Measurements from ENCODE around the gene BRF1. TPM values are rescaled to one million over a fixed set of nuclear protein-coding genes. Genes with fewer than 3 reads are reported as not detected.

BRF1 gene
- total RNA-seq, 1 donor from 2014 or later = 16.9 TPM

- peaks cover 6% of the 10 kb centered on the region for H3K27me3 Mint-ChIP-seq (ENCODE audit: insufficient read depth, low read depth)
- H3K4me2 ChIP-seq = no peak overlapping the region
- DNase-seq (ENCODE audit: low spot score) = no peak
- TF ChIP-seq CTCF (IDR thresholded peaks at IDR 0.05) = no peak
- TF ChIP-seq EZH2 (IDR thresholded peaks at IDR 0.05) = no peak
- TF ChIP-seq EZH2phosphoT487 (IDR thresholded peaks at IDR 0.05) = no peak
- no peaks in the 10 kb centered on the region for H3K4me1 ChIP-seq
- H4K20me1 ChIP-seq (ENCODE audit: low read depth) = peaks cover 7% of the 10 kb centered on the region
- no peaks in the 10 kb centered on the region for H3K27me3 ChIP-seq
- no peak overlapping the region for H3K4me3 ChIP-seq
- H3K9me3 Mint-ChIP-seq = no peaks in the 10 kb centered on the region
- no peak overlapping the region for H3K9ac ChIP-seq
- H3K79me2 ChIP-seq (ENCODE audit: low read depth) = no peaks in the 10 kb centered on the region
- H3K4me1 Mint-ChIP-seq = peaks cover 5% of the 10 kb centered on the region
- no peaks in the 10 kb centered on the region for H3F3A ChIP-seq (ENCODE audit: low read depth)
- H3K27ac ChIP-seq = no peak overlapping the region
- no peaks in the 10 kb centered on the region for H3K9me3 ChIP-seq (ENCODE audit: low read depth)
- no peak overlapping the region for H2AFZ ChIP-seq (replicated peaks)
- peak overlapping the region; percentile 66 for H3K27ac Mint-ChIP-seq
- no peak overlapping the region for H3K4me3 Mint-ChIP-seq
- no peaks in the 10 kb centered on the region for H3K36me3 ChIP-seq
- no peaks in the 10 kb centered on the region for H3K36me3 Mint-ChIP-seq
Observed at GRCh38 chr14:105208738-105209075, 92.1 kb downstream of the BRF1 start.

GRCh38 chr14:105207996-105208737, 92.6 kb downstream of the BRF1 start:
- H4K20me1 ChIP-seq (ENCODE audit: low read depth) = peaks cover 7% of the 10 kb centered on the region
- no peak overlapping the region for H3K4me3 Mint-ChIP-seq

GRCh38 chr14:105207460-105207901, 93.3 kb downstream of the BRF1 start:
- H3K4me1 Mint-ChIP-seq = peaks cover 2% of the 10 kb centered on the region
- Histone ChIP-seq H4K20me1 (ENCODE audit: low read depth) (peaks cover 7% of the 10 kb centered on the region), H3K79me2 (ENCODE audit: low read depth) (no peaks in the 10 kb centered on the region), H3K36me3 (no peaks in the 10 kb centered on the region), H3K4me2 (no peak overlapping the region), H3K27me3 (no peaks in the 10 kb centered on the region), H3K9me3 (ENCODE audit: low read depth) (no peaks in the 10 kb centered on the region), H3K9ac (no peak overlapping the region), H3F3A (ENCODE audit: low read depth) (no peaks in the 10 kb centered on the region), H3K4me1 (peaks cover 6% of the 10 kb centered on the region), H3K27ac (peak overlapping the region; percentile 38), H3K4me3 (no peak overlapping the region), H2AFZ (replicated peaks) (no peak overlapping the region)
- no peak overlapping the region for H3K27ac Mint-ChIP-seq
- no peaks in the 10 kb centered on the region for H3K9me3 Mint-ChIP-seq
- peak; percentile 51 for DNase-seq (ENCODE audit: low spot score)
- TF ChIP-seq EZH2 (IDR thresholded peaks at IDR 0.05) (no peak), EZH2phosphoT487 (IDR thresholded peaks at IDR 0.05) (no peak), CTCF (IDR thresholded peaks at IDR 0.05) (peak; percentile 18)
- H3K36me3 Mint-ChIP-seq = no peaks in the 10 kb centered on the region
- peaks cover 3% of the 10 kb centered on the region for H3K27me3 Mint-ChIP-seq (ENCODE audit: insufficient read depth, low read depth)
- H3K4me3 Mint-ChIP-seq = no peak overlapping the region

More at GRCh38 chr14:105207996-105208737, 92.6 kb downstream of the BRF1 start:
- Histone ChIP-seq H3K36me3 (no peaks in the 10 kb centered on the region), H3K9ac (no peak overlapping the region), H2AFZ (replicated peaks) (no peak overlapping the region), H3K27ac (no peak overlapping the region), H3K9me3 (ENCODE audit: low read depth) (no peaks in the 10 kb centered on the region), H3K79me2 (ENCODE audit: low read depth) (no peaks in the 10 kb centered on the region), H3K27me3 (no peaks in the 10 kb centered on the region), H3K4me1 (peaks cover 5% of the 10 kb centered on the region), H3K4me3 (no peak overlapping the region), H3F3A (ENCODE audit: low read depth) (no peaks in the 10 kb centered on the region), H3K4me2 (no peak overlapping the region)
- TF ChIP-seq EZH2phosphoT487 (IDR thresholded peaks at IDR 0.05) = no peak
- no peak for TF ChIP-seq CTCF (IDR thresholded peaks at IDR 0.05)
- no peak for TF ChIP-seq EZH2 (IDR thresholded peaks at IDR 0.05)
- H3K9me3 Mint-ChIP-seq = no peaks in the 10 kb centered on the region
- peaks cover 3% of the 10 kb centered on the region for H3K27me3 Mint-ChIP-seq (ENCODE audit: insufficient read depth, low read depth)
- no peak for DNase-seq (ENCODE audit: low spot score)
- H3K27ac Mint-ChIP-seq = peak overlapping the region; percentile 66
- peaks cover 3% of the 10 kb centered on the region for H3K4me1 Mint-ChIP-seq
- no peaks in the 10 kb centered on the region for H3K36me3 Mint-ChIP-seq
